ENCODE results near the gene PFKP.

- no peak for TF ChIP-seq POLR2AphosphoS5 (IDR thresholded peaks at IDR 0.05; ENCODE audit: low read depth)
- TF ChIP-seq CTCF (IDR thresholded peaks at IDR 0.05; ENCODE audit: insufficient read depth, low read length) = no peak
- TF ChIP-seq REST (IDR thresholded peaks at IDR 0.05; ENCODE audit: insufficient replicate concordance, low read depth) = no peak
- TF ChIP-seq GABPA (IDR thresholded peaks at IDR 0.05; ENCODE audit: low read depth) = no peak
Observed at GRCh38 chr10:3020881-3021280, 46.5 kb upstream of the PFKP start.

All from HL-60 (cell line).